MG63 (cell line): ENCODE measurements around the gene OR5A2. TPM values are rescaled to one million over a fixed set of nuclear protein-coding genes. Genes with fewer than 3 reads are reported as not detected.
"Not testable (repeated sequence)": the region's sequence is repeated elsewhere in the genome, so short reads cannot be mapped to it uniquely, and the experiment has no call there.

Experiments
- DNase-seq: peaks from one replicate; pipeline ENCODE4 v3.0.0-alpha.2; 2020
- H3K27me3 ChIP-seq: fragments of 250-450 bp; sonication (Bioruptor Pico); 2 replicates; pipeline ENCODE4 v1.5.1; 2020; ENCODE audit warnings: mild to moderate bottlenecking, moderate library complexity
- H3K36me3 ChIP-seq: fragments of 250-450 bp; sonication (Bioruptor Pico); 2 replicates; pipeline ENCODE4 v1.5.1; 2020; ENCODE audit warnings: mild to moderate bottlenecking, moderate library complexity
- H3K4me3 ChIP-seq: fragments of 250-450 bp; sonication (Bioruptor Pico); 2 replicates; pipeline ENCODE4 v1.5.1; 2020; ENCODE audit warnings: mild to moderate bottlenecking, moderate library complexity
- H3K9me3 ChIP-seq: fragments of 250-450 bp; sonication (Bioruptor Pico); 2 replicates; pipeline ENCODE4 v1.5.1; 2020; ENCODE audit warnings: mild to moderate bottlenecking, moderate library complexity
- total RNA-seq: library from RNA; depleted of rRNA; stranded (reverse); fragments of >200 nt; shearing (Covaris generic); gene quantifications from 2 replicates; pipeline ENCODE4 v1.2.3, GENCODE V29; 2014; ENCODE audit warnings: low replicate concordance; rRNA removed

The OR5A2 gene
- total RNA-seq, 1 experiment from 2014 or later, result not detected

GRCh38 chr11:59413646-59414045 lies 12.6 kb downstream of the OR5A2 start:
- H3K27me3 ChIP-seq, result no peaks in the 10 kb centered on the region
- no peaks in the 10 kb centered on the region for H3K36me3 ChIP-seq
- peaks cover 8% of the 10 kb centered on the region for H3K9me3 ChIP-seq
- no peak for DNase-seq
- H3K4me3 ChIP-seq, result no peak overlapping the region

- H3K36me3 ChIP-seq, result no peaks in the 10 kb centered on the region
- no peak for DNase-seq
- H3K27me3 ChIP-seq, result no peaks in the 10 kb centered on the region
- H3K9me3 ChIP-seq, result peaks cover 25% of the 10 kb centered on the region
- no peak overlapping the region for H3K4me3 ChIP-seq
Measured at GRCh38 chr11:59403546-59403945, 22.7 kb downstream of the OR5A2 start.

GRCh38 chr11:59401262-59401552 lies 25.0 kb downstream of the OR5A2 start:
- H3K27me3 ChIP-seq, result no peaks in the 10 kb centered on the region

GRCh38 chr11:59400461-59401261 lies 25.6 kb downstream of the OR5A2 start:
- no peaks in the 10 kb centered on the region for H3K27me3 ChIP-seq
- H3K9me3 ChIP-seq, result peaks cover 24% of the 10 kb centered on the region
- DNase-seq, result no peak
- H3K4me3 ChIP-seq, result no peak overlapping the region
- H3K36me3 ChIP-seq, result no peaks in the 10 kb centered on the region

More at GRCh38 chr11:59401262-59401552, 25.0 kb downstream of the OR5A2 start:
- H3K4me3 ChIP-seq, result no peak overlapping the region
- H3K36me3 ChIP-seq, result no peaks in the 10 kb centered on the region
- peaks cover 24% of the 10 kb centered on the region for H3K9me3 ChIP-seq
- DNase-seq, result no peak

GRCh38 chr11:59394186-59394585 lies 32.0 kb downstream of the OR5A2 start:
- Histone ChIP-seq H3K27me3 (no peaks in the 10 kb centered on the region), H3K4me3 (no peak overlapping the region), H3K36me3 (no peaks in the 10 kb centered on the region), H3K9me3 (no peaks in the 10 kb centered on the region)
- no peak for DNase-seq

GRCh38 chr11:59380263-59381059 lies 45.8 kb downstream of the OR5A2 start:
- Histone ChIP-seq H3K4me3 (no peak overlapping the region), H3K36me3 (no peaks in the 10 kb centered on the region), H3K27me3 (no peaks in the 10 kb centered on the region), H3K9me3 (peaks cover 6% of the 10 kb centered on the region)
- DNase-seq, result no peak

- not testable (repeated sequence) for DNase-seq, H3K27me3 ChIP-seq, H3K9me3 ChIP-seq, H3K4me3 ChIP-seq, H3K36me3 ChIP-seq
Measured at GRCh38 chr11:59372324-59372723, 53.9 kb downstream of the OR5A2 start.

GRCh38 chr11:59368238-59369022 lies 57.8 kb downstream of the OR5A2 start:
- no peaks in the 10 kb centered on the region for H3K27me3 ChIP-seq
- H3K9me3 ChIP-seq, result peaks cover 6% of the 10 kb centered on the region; the same call in 1 of the 2 replicates
- no peak for DNase-seq
- no peaks in the 10 kb centered on the region for H3K36me3 ChIP-seq
- no peak overlapping the region for H3K4me3 ChIP-seq

Other genes with a start within 250 kb of the OR5A2 start
- not detected in 2 replicates for gene MPEG1, start 213.5 kb downstream of the OR5A2 start, total RNA-seq
- not detected in 2 replicates for gene OR5AN1, start 67.5 kb downstream of the OR5A2 start, total RNA-seq
- gene OR5A1, start 10.1 kb upstream of the OR5A2 start, total RNA-seq, result not detected in 2 replicates
- gene OR4D6, start 30.5 kb upstream of the OR5A2 start, total RNA-seq, result not detected in 2 replicates
- gene OR4D10, start 46.9 kb upstream of the OR5A2 start, total RNA-seq, result not detected in 2 replicates
- not detected in 2 replicates for gene OR4D11, start 77.2 kb upstream of the OR5A2 start, total RNA-seq
- not detected in 2 replicates for gene OR4D9, start 85.1 kb upstream of the OR5A2 start, total RNA-seq
- gene OSBP, start 189.4 kb upstream of the OR5A2 start, total RNA-seq, result 19.1 and 23.8 TPM in 2 replicates
- gene PATL1, start 242.6 kb upstream of the OR5A2 start, total RNA-seq, result 8.4 and 9.9 TPM in 2 replicates